Body of pancreas (tissue), 4 donors: Measurements from ENCODE around the gene ZPR1. TPM values are rescaled to one million over a fixed set of nuclear protein-coding genes. Genes with fewer than 3 reads are reported as not detected.

Experiments used
- ATAC-seq: fragments of 150-250 bp; one replicate; pipeline ENCODE4 v1.9.1; 2016
- DNase-seq, 4 donors: peaks; one replicate each; pipeline ENCODE4 v3.0.0-alpha.2; 2019
- H3K27ac ChIP-seq, 4 donors: fragments of 200-600 bp; sonication (generic); 1 replicate in 3 of 4; 2 replicates in 1 of 4; pipeline versions ENCODE4 v1.5.1 to v1.6.1; 2016 to 2019; ENCODE audit warnings: mild to moderate bottlenecking in 1 of 4, mixed read lengths in 1 of 4, moderate library complexity in 1 of 4
- H3K27me3 ChIP-seq, 2 donors: fragments of 200-600 bp; sonication (generic); one replicate each; pipeline ENCODE4 v1.6.0; 2016; ENCODE audit warnings: mild to moderate bottlenecking in 1 of 2
- H3K36me3 ChIP-seq, 2 donors: fragments of 200-600 bp; sonication (generic); replicated peaks in 1 of 2; 2 replicates each; pipeline ENCODE4 v1.5.1; 2016; ENCODE audit warnings: low read depth in 2 of 2; ENCODE audit not compliant: insufficient read depth in 1 of 2
- H3K4me1 ChIP-seq: fragments of 200-600 bp; sonication (generic); one replicate; pipeline ENCODE4 v1.6.0; 2016
- H3K4me3 ChIP-seq, 2 donors: fragments of 200-600 bp; sonication (generic); 1 replicate in 1 of 2; 2 replicates in 1 of 2; pipeline ENCODE4 v1.5.1; 2016 to 2019
- H3K9me3 ChIP-seq, 3 donors: fragments of 200-600 bp; sonication (generic); 1 replicate in 2 of 3; 2 replicates in 1 of 3; pipeline ENCODE4 v1.5.1; 2016
- POLR2A ChIP-seq, 3 donors: fragments of 450-650 bp; IDR thresholded peaks; one replicate each; pipeline ENCODE4 v1.6.1; 2016; ENCODE audit warnings: antibody characterized with exemption in 3 of 3, mild to moderate bottlenecking in 2 of 3
- WGBS, 2 donors: methylation state at CpG; one replicate each; pipeline ENCODE4 v1.1.5; 2017; 5-methylcytosine and 5-hydroxymethylcytosine counted together
- intact Hi-C: fragments of 100-400 bp; cut with DNase I; formaldehyde crosslinking; loops from one replicate; pipeline ENCODE4 v1.15.1; 2023
- total RNA-seq, 2 donors: library from RNA; depleted of rRNA; stranded (reverse); fragments of >200 nt; gene quantifications; one replicate each; pipeline ENCODE4 v1.1.0, GENCODE V29; 2016
- TF ChIP-seq, protein P1 (sequence below), 7 experiments: fragments of 450-650 bp in 4 of 7; fragments of 200-600 bp in 3 of 7; sonication (generic) in 3 of 7; IDR thresholded peaks; one replicate each; pipeline ENCODE4 v1.5.1; 2016 to 2019; ENCODE audit warnings: antibody characterized with exemption in 7 of 7

Gene ZPR1, protein sequence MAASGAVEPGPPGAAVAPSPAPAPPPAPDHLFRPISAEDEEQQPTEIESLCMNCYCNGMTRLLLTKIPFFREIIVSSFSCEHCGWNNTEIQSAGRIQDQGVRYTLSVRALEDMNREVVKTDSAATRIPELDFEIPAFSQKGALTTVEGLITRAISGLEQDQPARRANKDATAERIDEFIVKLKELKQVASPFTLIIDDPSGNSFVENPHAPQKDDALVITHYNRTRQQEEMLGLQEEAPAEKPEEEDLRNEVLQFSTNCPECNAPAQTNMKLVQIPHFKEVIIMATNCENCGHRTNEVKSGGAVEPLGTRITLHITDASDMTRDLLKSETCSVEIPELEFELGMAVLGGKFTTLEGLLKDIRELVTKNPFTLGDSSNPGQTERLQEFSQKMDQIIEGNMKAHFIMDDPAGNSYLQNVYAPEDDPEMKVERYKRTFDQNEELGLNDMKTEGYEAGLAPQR
- 10 to 100 TPM in 1 of 2 donors, 1 to 10 TPM in 1; 4.3 to 36.6 TPM for total RNA-seq

DNA sequence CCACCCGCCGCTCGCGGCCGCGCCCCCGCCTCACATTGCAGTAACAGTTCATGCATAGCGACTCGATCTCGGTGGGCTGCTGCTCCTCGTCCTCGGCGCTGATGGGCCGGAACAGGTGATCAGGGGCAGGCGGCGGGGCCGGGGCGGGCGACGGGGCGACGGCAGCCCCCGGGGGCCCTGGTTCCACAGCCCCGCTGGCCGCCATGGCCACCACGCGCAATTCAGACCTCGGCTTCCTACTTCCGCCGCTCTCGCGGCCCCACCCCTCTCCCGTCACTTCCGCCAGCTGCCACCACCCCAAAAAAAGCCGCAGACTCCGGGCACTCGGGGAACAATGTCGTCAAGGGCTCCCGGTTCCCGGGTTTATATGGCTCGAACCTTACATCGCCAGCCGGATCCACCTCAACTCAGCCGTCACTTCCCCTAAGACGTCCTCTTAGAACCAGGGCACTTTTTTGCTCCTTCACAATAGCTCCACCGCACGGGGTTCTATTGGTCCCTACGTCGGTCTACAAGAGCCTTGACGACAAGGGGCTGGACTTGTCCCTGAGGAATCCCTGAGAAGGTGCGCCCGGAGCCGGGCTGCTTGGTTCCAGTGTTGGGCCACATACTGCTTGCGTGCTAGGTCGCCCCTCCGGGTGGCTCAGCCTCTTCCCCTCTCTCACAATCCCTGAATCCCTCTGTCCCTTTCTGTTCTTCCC lies at the start of gene ZPR1:
ZPR1 (minus strand) TSS at position 238 of the 701 bp plus-strand sequence; CDS start at position 205, 33 bp downstream.
- H3K27ac ChIP-seq, result peak within 1 kb of the TSS; percentile 59 to 86 (median 76)
- 1% methylated on average over 17 to 56 of the region's 56 CpGs for WGBS, 2 donors
- H3K27me3 ChIP-seq, result no peaks in the 10 kb centered on the region
- peaks cover 45% of the 10 kb centered on the region for H3K4me1 ChIP-seq
- H3K36me3 ChIP-seq, result peaks cover 0 to 13% of the 10 kb centered on the region in 2 donors
- TF ChIP-seq, protein P1, sequence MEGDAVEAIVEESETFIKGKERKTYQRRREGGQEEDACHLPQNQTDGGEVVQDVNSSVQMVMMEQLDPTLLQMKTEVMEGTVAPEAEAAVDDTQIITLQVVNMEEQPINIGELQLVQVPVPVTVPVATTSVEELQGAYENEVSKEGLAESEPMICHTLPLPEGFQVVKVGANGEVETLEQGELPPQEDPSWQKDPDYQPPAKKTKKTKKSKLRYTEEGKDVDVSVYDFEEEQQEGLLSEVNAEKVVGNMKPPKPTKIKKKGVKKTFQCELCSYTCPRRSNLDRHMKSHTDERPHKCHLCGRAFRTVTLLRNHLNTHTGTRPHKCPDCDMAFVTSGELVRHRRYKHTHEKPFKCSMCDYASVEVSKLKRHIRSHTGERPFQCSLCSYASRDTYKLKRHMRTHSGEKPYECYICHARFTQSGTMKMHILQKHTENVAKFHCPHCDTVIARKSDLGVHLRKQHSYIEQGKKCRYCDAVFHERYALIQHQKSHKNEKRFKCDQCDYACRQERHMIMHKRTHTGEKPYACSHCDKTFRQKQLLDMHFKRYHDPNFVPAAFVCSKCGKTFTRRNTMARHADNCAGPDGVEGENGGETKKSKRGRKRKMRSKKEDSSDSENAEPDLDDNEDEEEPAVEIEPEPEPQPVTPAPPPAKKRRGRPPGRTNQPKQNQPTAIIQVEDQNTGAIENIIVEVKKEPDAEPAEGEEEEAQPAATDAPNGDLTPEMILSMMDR (IDR thresholded peaks at IDR 0.05), result no peak
- TF ChIP-seq POLR2A (IDR thresholded peaks at IDR 0.05), result peak; percentile 45 to 81 (median 77)
- ATAC-seq (peak; percentile 86), DNase-seq (peak; percentile 80 to 83 (median 82))
- intact Hi-C loops, result no loop called here
- H3K4me3 ChIP-seq, result peak within 1 kb of the TSS; percentile 99
- no peaks in the 10 kb centered on the region for H3K9me3 ChIP-seq

DNA sequence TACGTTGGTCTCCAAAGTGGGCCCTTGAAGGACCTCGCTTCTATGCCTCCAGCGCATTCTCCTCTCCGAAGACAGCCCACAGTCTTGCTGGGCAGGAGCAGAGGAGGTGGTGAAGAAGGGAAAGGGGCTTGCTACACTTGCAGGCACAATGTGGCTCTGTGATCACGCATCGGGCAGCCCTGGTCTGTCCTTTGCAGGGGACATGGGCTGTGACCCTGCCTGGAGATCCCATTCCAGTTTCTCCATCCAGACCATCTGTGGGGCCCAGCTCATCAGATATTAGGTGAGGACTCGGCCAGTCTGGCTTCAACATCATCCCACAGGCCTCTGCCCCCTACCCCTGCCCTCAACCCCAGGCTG lies 48.8 kb upstream of the ZPR1 start:
- no peak for ATAC-seq
- H3K27ac ChIP-seq, result no peak overlapping the region
- no peaks in the 10 kb centered on the region for H3K9me3 ChIP-seq
- H3K4me1 ChIP-seq, result peaks cover 52% of the 10 kb centered on the region
- no peak overlapping the region for H3K4me3 ChIP-seq
- no peaks in the 10 kb centered on the region for H3K27me3 ChIP-seq
- no peak for DNase-seq
- H3K36me3 ChIP-seq, result no peaks in the 10 kb centered on the region
- 74 to 91% methylated on average over 5 to 7 of the region's 7 CpGs for WGBS, 2 donors
- no peak for TF ChIP-seq POLR2A (IDR thresholded peaks at IDR 0.05)
- TF ChIP-seq, protein P1 (IDR thresholded peaks at IDR 0.05), result no peak
- intact Hi-C loops, result loop anchor here (5.0 kb wide), 1 partner anchor 44 kb away; the partner anchor contains the start of gene APOA5

DNA sequence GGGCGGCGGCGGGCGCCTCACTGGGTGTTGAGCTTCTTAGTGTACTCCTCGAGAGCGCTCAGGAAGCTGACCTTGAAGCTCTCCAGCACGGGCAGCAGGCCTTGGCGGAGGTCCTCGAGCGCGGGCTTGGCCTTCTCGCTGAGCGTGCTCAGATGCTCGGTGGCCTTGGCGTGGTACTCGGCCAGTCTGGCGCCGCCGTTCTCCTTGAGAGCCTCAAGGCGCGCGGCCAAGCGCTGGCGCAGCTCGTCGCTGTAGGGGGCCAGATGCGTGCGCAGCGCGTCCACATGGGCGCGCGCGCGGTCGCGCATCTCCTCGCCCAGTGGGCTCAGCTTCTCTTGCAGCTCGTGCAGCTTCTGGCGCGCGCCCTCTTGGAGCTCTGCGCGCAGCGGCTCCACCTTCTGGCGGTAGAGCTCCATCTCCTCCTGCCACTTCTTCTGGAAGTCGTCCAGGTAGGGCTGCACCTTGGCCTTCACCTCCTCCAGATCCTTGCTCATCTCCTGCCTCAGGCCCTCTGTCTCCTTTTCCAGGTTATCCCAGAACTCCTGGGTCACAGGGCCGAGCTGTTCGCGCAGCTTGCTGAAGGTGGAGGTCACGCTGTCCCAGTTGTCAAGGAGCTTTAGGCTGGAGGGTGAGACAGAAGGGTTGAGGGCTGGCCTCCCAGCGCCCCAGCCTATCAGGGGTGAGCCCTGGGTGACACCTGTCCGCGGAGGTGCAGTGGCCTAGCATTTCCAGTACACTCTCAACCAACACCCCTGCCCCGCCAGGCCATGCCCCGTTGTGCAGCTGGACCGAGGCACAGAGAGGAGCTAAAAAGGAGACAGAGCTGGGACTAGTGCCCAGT lies 48.2 kb upstream of the ZPR1 start:
- whole genome bisulfite sequencing, 2 donors, result 9 to 40% methylated on average over 6 to 57 of the region's 57 CpGs
- intact Hi-C loops, result loop anchor here (5.0 kb wide), 1 partner anchor 44 kb away; the partner anchor contains the start of gene APOA5
- peaks cover 57% of the 10 kb centered on the region for H3K4me1 ChIP-seq

More for the DNA sequence above, 48.2 kb upstream of the ZPR1 start:
- DNase-seq (peak; percentile 90 to 94 (median 90)), ATAC-seq (peak; percentile 85)
- no peaks in the 10 kb centered on the region for H3K27me3 ChIP-seq
- peak overlapping the region in 3 of 4 donors; percentile 3 to 64 (median 54) for H3K27ac ChIP-seq
- no peaks in the 10 kb centered on the region for H3K9me3 ChIP-seq
- TF ChIP-seq POLR2A (IDR thresholded peaks at IDR 0.05), result peak in 1 of 3 donors; percentile 7
- TF ChIP-seq, protein P1 (IDR thresholded peaks at IDR 0.05), result peak; percentile 41 to 89 (median 71)
- no peak overlapping the region for H3K4me3 ChIP-seq
- no peaks in the 10 kb centered on the region for H3K36me3 ChIP-seq
